MM.1S (cell line): ENCODE measurements around the gene AP3B1.

Experiments used
- CTCF ChIP-seq: fragments of 300-600 bp; sonication (generic); IDR thresholded peaks from 2 replicates; pipeline ENCODE4 v1.5.1; 2016; ENCODE audit warnings: antibody characterized with exemption, low read length, mixed read lengths
- EZH2 ChIP-seq: fragments of 300-600 bp; sonication (generic); optimal IDR thresholded peaks from 2 replicates; pipeline ENCODE3; 2017; ENCODE audit warnings: low read depth, mild to moderate bottlenecking, antibody characterized with exemption, low read length, mixed read lengths
- EZH2phosphoT487 ChIP-seq: fragments of 300-600 bp; sonication (generic); IDR thresholded peaks from 2 replicates; pipeline ENCODE4 v1.6.1; 2018; ENCODE audit warnings: antibody characterized with exemption, low read length

DNA sequence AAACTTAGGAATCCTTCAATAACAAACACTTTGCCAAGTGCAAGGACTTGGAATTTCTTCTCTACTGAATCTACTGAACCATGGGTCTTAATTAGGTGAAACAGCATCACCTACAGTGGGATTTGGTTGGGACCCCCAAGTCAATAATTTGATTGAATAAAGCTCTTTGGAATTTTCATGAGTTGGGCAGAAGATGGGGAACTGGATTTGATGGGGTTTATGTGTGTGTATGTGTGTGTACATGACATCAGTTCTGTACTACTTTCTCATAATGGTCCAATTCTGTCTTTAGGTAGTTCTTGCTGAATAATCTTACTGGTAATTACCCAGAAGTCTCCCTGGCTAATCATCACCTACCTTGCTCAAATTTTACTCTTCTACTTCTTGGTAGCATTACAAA, 319.9 kb downstream of the AP3B1 start:
- TF ChIP-seq CTCF: no peak
- no peak for TF ChIP-seq EZH2
- TF ChIP-seq EZH2phosphoT487: no peak
